C4-2B (cell line): ENCODE results near the gene SAMHD1.

ENCODE experiments used
- CTCF ChIP-seq: fragments of 450-650 bp; conservative IDR thresholded peaks from 2 replicates; pipeline ENCODE4 v1.5.1; 2017; ENCODE audit warnings: mild to moderate bottlenecking
- ZFX ChIP-seq: fragments of 450-650 bp; IDR thresholded peaks from 2 replicates; pipeline ENCODE4 v1.6.1; 2017

- TF ChIP-seq CTCF (no peak), ZFX (no peak)
These were observed 94.5 kb downstream of the SAMHD1 start for GRCh38 chr20:36856691-36857635.
